DMS153 (cell line): ENCODE data around the gene MCOLN1.

ENCODE experiments used
- DNase-seq: peaks from one replicate; lab custom pipeline; 2025; lab: John Stamatoyannopoulos, UW

Gene MCOLN1

DNA sequence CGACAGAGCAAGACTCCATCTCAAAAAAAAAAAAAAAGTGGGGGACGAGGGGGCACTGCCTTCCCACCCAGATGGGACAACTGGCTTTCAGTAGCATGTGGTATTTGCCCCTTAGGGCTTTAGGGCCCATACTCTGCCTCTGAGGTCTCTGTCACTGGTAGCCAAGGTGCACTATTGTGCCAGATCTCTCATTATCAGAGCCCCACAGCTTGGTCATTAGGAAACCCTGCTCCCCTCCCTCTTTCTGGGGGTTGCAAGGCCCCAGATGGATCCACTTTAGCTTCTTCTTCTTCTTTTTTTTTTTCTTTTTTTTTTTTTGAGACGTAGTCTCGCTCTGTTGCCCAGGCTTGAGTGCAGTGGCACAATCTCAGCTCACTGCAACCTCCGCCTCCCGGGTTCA lies 17.7 kb upstream of the MCOLN1 start:
- DNase-seq: no peak

DNA sequence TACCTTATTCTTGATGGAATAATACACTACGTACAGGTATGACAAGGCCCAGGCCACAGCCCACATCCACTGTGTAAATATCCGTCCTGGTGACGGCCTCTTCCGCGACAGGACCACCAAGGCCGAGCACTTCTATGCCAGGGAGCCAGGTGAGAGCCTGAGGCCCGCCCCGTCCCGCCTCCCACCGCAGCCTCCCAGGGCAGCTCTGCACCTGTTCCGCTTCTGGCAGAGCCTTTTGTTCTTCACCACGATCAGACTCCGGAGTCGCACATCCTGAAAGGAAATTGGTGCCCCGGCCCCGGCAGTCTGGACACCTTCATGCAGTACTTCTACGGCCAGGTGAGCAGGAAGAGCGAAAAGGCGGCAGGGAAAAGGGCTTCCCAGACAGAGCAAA lies 17.1 kb upstream of the MCOLN1 start:
- peak; percentile 69 for DNase-seq

DNA sequence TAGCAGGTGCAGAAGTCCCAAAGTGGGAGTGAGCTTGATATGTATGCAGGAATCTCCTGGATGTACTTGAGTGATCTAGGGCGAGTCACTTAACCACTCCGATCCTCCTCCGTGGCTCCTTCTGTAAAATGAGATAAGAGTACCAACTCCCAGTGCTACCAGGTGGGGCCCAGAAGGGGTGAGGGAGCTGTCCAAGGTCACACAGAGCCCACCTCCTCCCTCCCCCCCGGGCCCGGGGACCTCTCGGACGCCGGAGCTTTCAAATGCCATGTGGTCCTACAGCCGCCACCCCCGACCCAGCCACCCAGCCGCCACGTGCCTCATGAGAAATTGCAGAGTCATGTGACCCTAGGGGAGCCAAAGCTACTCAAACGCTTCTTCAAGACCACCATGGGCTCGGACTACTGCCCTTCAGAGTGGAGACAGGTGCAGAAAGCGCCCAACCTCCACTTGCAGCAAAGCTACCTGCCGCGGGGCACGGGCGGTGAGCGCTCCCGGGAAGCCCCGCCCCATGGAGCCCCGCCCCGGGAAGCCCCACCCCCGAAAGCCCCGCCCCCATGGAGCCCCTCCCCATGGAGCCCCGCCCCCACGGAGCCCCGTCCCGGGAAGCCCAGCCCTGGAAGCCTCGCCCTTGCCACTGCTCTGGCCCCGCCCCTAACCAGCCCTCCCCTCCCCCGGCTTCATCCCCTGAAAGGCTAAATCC lies 16.6 kb upstream of the MCOLN1 start:
- peak; percentile 61 for DNase-seq

DNA sequence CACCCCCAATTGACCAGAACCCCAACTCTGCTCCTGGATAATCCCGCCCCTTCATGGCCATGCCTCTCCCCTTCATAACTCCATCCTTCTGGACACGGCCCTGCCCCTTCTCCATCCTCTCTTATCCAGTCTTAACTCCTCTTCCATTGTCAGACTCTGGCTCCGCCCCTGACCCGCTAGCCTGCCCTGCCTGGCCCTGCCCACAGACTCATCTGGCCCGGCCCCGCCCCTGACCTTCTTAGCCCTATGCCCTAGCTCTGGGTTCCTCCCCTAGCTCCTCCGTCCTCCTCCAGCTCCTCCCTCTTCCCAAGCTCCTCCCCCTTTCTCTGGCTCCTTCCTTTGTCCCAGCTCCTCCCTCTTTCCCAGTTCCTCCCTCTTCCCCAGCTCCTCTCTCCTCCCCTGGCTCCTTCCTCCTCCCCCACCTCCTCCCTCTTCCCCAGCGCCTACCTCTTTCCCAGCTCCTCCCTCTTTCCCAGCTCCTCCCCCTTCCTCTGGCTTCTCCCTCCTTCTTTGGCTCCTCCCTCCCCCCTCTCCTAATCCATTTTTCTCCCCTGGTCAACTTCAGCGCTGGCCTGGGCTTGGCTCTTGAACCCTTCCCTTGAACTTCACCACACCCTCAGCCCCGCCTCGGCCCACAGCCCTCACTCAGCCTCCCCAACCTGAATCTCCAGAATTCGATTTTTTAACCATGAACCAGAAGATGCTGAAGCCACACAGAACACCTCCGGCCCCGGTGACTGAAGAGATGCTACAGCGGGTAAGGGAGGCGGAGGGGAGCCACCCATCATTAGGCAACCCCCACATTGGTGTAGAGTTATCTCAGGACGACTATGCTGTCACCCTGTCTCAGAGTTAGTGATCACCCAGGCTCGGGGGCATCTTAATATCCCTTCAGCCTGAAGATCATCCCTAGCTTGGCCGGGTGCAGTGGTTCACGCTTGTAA lies 15.8 kb upstream of the MCOLN1 start:
- peak; percentile 95 for DNase-seq

DNA sequence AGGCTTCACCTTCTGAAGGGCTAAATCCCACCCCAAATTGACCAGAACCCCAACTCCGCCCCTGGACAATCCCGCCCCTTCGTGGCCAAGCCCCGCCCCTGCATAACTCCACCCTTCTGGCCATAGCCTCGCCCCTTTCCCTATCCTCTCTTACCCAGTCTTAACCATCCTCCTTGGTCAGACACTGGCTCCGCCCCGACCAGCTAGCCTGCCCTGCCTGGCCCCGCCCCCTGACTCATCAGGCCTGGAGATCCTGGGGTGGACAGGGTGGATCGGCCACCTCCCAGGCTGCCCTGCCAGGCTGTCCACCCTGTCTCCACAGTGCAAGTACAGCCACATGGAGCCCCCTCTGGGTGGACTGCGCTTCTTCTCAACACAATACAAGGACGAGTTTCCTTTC lies 14.5 kb upstream of the MCOLN1 start:
- DNase-seq: peak; percentile 78

DNA sequence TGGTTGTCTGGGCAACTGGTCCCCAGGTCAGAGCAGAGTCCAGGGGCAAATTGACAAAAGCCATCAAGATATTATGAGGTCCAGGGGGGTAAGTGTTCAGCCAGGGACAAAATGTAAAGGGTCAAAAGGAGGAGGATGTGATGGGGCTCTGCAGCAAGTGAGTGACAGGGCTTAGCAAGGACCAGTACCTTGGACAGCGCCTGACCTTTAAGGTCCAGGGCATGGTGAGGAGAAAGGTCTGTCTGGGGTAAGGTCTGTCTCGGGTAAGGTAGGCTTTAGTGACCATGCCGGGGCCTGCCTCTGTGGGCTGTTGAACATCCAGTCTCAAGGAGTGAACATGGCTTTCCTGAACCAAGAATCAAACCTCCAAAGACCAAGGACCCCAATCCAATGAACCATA lies 12.8 kb upstream of the MCOLN1 start:
- no peak for DNase-seq

DNA sequence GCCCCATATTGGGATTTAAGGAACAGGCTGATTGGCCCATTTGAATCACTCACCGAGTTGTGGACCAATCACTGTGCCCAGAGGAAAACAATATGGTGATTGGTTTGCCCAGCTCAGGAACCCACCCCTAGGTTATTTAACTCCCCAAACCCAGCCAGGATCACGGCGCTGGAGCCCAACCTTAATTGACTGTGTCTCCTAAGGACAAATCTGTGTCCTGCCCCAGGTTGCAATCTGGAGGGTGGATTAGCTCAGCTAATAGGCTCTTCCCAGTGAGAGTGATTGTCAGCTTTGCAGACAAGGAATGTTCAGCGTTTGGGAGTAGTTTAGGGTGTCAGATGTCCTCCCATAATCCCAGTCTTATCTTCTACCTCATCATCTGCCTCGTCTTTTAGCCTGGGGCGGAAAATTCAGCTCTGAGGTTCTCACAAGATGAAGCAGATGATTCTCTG lies 10.0 kb upstream of the MCOLN1 start:
- DNase-seq: no peak

DNA sequence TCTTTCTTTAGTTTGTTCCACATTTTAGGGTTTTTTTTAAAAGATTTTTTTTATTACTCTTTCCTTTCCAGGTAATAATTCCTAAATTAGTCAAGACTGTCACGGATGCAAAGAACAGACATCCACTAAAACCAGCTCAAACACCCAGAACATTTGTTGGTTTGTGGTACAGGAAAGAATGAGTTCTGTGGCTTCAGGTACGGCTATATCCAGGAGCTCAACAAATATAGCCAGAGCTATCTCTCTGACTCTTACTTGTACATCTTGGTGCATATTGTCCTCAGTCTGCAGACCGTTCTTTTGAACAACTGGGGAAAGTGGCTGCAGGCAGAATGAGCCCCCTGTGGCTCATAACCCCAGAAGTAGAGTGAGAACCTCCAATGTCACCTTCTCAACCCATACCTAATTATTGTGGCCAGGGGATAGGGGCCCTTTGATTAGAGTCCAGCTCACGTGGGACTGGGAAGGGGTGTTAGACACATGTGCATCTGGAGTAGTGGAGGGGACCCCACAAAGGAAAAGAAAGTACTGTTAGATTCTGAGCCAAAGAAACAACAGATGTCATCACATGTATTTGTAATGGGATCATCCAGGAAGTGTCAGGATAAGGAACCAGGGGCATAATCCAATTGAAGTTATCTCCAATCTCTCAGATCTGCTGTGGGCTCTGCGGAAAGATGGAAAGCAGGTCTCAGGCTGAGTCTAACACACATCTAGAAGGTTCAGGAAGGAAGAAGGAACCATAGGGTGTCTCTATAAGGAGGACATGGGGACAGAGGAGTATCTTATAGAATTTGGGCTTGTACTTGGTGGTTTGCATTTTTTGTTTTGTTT lies 8.4 kb upstream of the MCOLN1 start:
- no peak for DNase-seq

DNA sequence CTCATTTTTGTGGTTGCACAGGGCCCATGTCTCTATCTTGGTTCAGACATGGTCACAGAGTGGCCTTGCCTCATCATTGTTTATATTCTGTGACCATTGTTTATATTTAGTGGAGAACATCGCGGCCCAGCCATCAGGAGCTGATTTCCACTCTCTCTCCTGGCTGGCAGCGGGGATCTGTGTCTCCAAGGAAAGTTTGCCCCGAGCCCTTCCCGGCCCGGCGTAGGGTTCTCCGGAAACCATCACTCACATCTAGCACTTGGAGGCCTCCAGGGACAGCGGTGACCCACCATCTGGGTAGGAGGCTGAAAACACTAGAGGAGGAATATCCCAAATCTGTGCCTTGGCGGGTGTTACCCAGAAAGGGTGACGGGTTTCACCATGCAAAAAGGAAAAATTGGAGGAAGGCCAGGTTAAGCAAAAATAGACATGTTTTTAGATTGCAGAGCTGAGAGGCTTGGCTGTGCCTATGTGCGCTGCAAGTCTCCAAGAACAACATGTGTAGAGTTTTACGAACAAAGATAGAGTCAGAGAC lies 7.2 kb upstream of the MCOLN1 start:
- DNase-seq: no peak

DNA sequence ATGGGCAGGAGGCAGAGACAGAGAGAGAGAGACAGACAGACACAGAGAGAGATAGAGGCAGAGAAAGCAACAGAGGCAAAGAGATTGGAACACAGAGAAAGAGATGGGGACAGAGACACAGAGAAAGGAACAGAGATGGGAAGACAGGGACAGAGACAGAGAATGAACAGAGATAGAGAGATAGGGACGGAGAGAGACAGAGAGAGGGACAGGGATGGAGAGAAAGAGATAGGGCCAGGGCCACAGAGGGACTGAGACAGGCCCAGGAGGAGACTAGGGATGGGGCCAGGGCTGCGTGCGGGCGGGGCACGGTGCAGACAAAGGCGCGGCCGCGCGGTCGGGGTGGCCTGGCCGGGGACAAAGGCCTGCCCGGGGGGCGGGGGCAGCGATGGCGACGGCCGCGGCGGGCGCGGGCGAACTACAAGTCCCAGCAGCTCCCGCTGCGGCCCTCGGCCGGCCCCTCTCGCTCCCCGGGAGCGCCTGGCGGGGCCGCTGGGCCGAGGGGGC lies 6.7 kb upstream of the MCOLN1 start, which contains the start of gene ZNF358:
Gene ZNF358, plus strand, starts transcription at position 459 of the 507 bp plus-strand sequence. CDS start 3,140 bp downstream, outside the sequence.
- DNase-seq: peak; percentile 43

DNA sequence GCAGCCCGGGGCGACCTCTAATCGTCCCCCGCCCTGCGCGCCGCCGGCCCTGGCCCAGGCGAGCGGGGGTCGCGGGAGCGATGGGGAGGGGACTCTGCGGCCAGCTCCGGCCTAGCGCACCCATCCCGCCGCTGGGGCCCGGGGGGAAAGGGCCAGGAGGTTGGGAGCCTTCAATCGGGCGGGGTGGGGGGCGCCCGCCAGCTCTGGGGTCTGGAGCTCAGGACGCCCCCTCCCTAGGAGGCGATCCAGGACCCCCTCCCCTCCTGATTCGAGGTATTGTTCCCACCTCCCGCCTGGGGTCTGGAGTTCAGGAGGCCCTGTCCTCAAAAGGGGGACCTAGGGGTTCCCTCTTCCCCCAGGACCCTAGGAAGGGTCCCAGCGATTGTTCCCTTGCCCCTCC lies 6.1 kb upstream of the MCOLN1 start:
- no peak for DNase-seq

DNA sequence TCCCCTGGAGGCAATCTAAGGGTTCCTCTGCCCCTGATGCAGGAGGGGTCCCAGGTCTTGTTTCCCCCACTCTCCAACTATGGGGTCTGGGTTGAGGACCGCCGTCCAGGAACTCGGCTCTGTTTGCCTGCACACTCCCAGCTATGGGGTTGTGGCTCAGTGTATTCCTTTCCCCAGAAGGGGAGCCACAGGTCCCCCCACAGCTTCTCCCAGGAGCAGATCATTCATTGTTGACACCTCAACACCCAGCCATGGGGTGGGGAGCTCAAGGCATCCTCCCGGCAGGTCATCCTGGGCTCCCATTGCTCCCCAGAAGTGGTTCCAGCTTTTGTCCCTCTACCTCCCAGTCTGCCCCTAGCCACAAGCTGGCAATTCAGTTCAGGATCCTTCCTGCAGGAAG lies 5.5 kb upstream of the MCOLN1 start:
- DNase-seq: no peak

DNA sequence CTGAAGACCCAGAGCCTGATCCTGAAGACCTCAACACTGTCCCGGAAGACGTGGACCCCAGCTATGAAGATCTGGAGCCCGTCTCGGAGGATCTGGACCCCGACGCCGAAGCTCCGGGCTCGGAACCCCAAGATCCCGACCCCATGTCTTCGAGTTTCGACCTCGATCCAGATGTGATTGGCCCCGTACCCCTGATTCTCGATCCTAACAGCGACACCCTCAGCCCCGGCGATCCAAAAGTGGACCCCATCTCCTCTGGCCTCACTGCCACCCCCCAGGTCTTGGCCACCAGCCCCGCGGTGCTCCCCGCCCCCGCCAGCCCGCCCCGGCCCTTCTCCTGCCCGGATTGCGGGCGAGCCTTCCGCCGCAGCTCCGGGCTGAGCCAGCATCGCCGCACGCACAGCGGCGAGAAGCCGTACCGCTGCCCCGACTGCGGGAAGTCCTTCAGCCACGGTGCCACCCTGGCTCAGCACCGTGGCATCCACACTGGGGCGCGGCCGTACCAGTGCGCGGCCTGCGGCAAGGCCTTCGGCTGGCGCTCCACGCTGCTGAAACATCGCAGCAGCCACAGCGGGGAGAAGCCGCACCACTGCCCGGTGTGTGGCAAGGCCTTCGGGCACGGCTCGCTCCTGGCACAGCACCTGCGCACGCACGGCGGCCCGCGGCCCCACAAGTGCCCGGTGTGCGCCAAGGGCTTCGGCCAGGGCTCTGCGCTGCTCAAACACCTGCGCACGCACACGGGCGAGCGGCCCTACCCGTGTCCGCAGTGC lies 2.9 kb upstream of the MCOLN1 start:
- DNase-seq: no peak

DNA sequence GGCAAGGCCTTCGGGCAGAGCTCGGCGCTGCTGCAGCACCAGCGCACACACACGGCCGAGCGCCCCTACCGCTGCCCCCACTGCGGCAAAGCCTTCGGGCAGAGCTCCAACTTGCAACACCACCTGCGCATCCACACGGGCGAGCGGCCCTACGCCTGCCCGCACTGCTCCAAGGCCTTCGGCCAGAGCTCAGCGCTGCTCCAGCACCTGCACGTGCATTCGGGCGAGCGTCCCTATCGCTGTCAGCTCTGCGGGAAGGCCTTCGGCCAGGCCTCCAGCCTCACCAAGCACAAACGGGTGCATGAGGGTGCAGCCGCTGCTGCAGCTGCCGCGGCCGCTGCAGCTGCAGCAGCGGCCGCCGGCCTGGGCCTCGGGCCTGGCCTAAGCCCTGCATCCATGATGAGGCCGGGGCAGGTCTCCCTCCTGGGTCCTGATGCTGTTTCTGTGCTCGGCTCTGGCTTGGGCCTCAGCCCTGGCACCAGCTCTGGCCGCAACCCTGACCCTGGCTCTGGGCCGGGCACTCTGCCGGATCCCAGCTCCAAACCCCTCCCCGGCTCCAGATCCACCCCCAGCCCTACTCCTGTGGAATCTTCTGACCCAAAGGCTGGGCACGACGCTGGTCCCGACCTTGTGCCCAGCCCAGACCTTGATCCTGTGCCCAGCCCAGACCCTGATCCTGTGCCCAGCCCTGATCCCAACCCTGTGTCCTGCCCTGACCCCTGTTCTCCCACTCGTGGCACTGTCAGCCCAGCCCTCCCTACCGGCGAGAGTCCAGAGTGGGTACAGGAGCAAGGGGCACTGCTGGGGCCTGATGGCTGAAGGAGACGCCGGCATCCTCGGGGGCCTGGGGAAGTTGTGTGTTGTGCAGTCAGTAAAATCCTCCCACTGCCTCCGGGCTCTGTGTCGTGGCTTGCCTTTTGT lies 2.0 kb upstream of the MCOLN1 start:
- DNase-seq: no peak

DNA sequence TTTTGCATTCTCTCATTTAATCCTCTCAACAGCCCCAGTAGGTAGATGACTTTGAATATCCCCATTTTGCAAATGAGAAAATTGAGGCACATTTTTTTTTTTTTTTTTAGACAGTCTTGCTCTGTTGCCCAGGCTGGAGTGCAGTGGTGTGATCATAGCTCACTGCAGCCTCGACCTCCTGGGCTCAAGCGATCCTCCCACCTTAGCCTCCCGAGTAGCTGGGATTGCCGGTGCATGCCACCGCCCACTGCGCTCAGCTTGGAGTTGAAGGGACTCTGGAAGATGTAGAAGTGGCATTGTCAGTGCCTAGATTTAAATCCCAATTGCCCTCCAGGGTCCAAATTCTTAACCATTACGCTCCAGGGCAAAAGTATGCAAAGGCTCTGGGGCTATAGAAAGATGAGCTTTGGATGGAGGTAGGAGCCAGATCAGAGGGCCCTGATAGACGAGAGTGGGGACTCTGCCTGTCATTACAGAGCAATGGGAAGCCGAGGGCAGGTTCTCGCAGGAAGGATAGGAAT lies 813 bp upstream of the MCOLN1 start:
- DNase-seq: no peak

DNA sequence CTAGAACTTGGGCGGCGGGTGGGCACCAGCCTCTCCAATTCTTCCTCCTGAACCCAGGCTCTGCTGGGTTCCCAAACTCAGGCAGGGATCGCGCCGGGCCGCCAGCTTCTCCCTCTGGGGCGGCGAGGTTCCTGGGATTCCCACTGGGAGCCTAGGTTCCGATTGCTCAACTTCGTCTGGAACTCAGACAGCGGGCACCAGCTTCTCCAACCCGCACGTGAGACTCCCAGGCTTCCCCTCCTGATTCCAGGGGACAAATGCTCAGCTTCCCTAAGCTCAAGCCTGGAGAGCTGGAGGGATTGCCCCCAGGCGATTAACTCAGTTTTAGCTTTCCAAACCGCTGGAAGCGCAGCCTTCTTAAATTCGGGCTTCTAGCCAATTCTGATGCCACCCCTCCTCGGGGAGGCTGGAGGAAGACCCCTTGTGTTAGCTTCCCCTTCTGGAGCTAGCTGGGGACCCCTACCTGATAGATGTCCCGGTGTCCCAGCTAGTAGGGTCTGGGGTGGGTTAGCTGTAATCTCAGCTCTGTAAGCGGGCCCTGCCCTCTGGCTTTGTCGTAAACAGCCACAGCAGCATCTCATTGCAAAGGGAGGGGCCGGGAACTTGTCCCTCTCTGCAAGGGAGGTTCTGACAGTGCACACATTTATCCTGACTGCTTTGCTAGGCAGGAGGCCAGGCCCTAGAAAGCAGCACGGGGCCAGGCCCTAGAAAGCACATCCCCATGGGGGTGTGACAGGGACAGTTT lies 671 bp downstream of the MCOLN1 start:
- DNase-seq: no peak

DNA sequence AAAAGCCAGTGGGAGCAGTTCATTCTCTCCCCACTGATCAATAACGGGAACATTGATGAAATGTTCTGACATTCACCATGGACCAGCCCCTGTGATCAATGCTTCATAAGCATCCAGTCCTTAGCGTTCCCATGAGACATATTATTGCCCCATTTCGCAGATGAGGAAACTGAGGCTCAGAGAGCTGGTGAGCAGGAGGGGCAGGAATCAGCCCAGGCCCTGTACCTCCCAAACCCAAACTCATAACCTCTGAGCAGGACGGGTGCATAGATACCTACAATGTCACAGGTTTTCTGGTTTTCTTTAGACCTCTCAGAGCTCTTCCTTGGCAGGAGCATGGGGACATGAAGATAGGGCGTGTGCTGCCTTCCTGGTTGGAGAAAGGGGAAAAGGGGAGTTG lies 2.1 kb downstream of the MCOLN1 start:
- no peak for DNase-seq

DNA sequence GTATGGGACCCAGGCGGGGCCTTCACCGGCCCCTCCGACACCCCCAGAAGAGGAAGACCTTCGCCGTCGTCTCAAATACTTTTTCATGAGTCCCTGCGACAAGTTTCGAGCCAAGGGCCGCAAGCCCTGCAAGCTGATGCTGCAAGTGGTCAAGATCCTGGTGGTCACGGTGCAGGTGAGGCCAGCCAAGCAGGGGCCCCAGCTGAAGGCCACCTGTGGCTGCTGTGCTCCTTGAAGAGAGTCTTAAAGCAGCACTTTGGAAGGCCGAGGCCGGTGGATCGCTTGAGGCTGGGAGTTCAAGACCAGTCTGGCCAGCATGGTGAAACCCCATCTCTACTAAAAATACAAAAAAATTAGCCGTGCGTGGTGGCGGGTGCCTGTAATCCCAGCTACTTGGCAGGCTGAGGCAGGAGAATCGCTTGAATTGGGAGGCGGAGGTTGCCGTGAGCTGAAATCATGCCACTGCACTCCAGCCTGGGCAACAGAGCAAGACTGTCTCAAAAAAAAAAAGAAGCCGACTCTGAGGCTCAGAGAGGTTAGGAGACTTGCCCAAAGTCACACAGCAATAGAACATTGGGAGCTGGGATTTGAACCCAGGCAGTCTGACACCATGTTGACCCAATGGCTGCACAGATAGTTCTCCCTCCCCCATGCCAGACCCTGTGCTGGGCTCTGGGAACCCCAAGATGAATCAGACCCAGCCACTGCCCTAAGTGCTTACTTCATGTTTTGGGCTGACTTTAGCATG lies 2.7 kb downstream of the MCOLN1 start:
- DNase-seq: no peak
